CD14-positive monocyte (primary cell): Measurements from ENCODE around the gene KIF26B. TPM values are rescaled to one million over a fixed set of nuclear protein-coding genes. Genes with fewer than 3 reads are reported as not detected.

Experiments
- DNase-seq, 3 donors: peaks; one replicate each; pipeline ENCODE4 v3.0.0-alpha.2; 2011 to 2022
- H2AFZ ChIP-seq: 2 replicates; pipeline ENCODE4 v1.6.0; 2012; ENCODE audit warnings: mild to moderate bottlenecking, low read depth, low read length, inconsistent platforms; ENCODE audit not compliant: insufficient read depth, poor library complexity, severe bottlenecking
- H3K27ac ChIP-seq, 2 donors: 1 replicate in 1 of 2; 2 replicates in 1 of 2; pipeline ENCODE4 v1.5.1; 2012 to 2013; ENCODE audit warnings: low read length in 2 of 2, control low read depth in 1 of 2, inconsistent platforms in 1 of 2, low read depth in 1 of 2, mild to moderate bottlenecking in 1 of 2
- H3K27me3 ChIP-seq, 2 donors: one replicate each; pipeline versions ENCODE4 v1.6.0 to v1.6.1; 2011 to 2013; ENCODE audit warnings: low read length in 2 of 2; ENCODE audit not compliant: control insufficient read depth in 2 of 2, insufficient read depth in 2 of 2
- H3K36me3 ChIP-seq, 2 donors: replicated peaks in 1 of 2; 1 replicate in 1 of 2; 2 replicates in 1 of 2; pipeline versions ENCODE4 v1.5.1 to v1.6.1; 2012 to 2013; ENCODE audit warnings: low read length in 2 of 2, control low read depth in 1 of 2, inconsistent platforms in 1 of 2, mild to moderate bottlenecking in 1 of 2; ENCODE audit not compliant: insufficient read depth in 2 of 2, control insufficient read depth in 1 of 2
- H3K4me1 ChIP-seq, 2 donors: 1 replicate in 1 of 2; 2 replicates in 1 of 2; pipeline versions ENCODE4 v1.5.1 to v1.6.1; 2012 to 2013; ENCODE audit warnings: low read length in 2 of 2, control low read depth in 1 of 2, inconsistent platforms in 1 of 2, mild to moderate bottlenecking in 1 of 2, moderate library complexity in 1 of 2; ENCODE audit not compliant: insufficient read depth in 2 of 2, control insufficient read depth in 1 of 2
- H3K4me2 ChIP-seq: replicated peaks from 2 replicates; pipeline ENCODE3; 2012; ENCODE audit warnings: low read length, moderate library complexity, mild to moderate bottlenecking; ENCODE audit not compliant: poor library complexity, severe bottlenecking; ENCODE audit errors: extremely low read depth
- H3K4me3 ChIP-seq, 3 experiments: fragments of 200-600 bp in 1 of 3; sonication (generic) in 1 of 3; replicated peaks in 1 of 3; 1 replicate in 2 of 3; 2 replicates in 1 of 3; pipeline ENCODE4 v1.5.1; 2011 to 2013; ENCODE audit warnings: low read length in 3 of 3, mild to moderate bottlenecking in 3 of 3, control low read depth in 2 of 3, low read depth in 2 of 3, inconsistent platforms in 1 of 3, moderate library complexity in 1 of 3
- H3K79me2 ChIP-seq: 2 replicates; pipeline ENCODE4 v1.6.0; 2012; ENCODE audit warnings: mild to moderate bottlenecking, control low read depth, inconsistent platforms, low read length, moderate library complexity; ENCODE audit not compliant: insufficient read depth
- H3K9ac ChIP-seq: 2 replicates; pipeline ENCODE4 v1.6.0; 2017; ENCODE audit warnings: low read length, mild to moderate bottlenecking; ENCODE audit not compliant: insufficient read depth, poor library complexity, severe bottlenecking
- H3K9me3 ChIP-seq, 2 donors: replicated peaks in 1 of 2; 1 replicate in 1 of 2; 2 replicates in 1 of 2; pipeline versions ENCODE4 v1.5.1 to v1.6.1; 2012 to 2013; ENCODE audit warnings: low read length in 2 of 2, control low read depth in 1 of 2; ENCODE audit not compliant: control insufficient read depth in 1 of 2, insufficient read depth in 1 of 2
- H4K20me1 ChIP-seq: 2 replicates; pipeline ENCODE4 v1.6.0; 2012; ENCODE audit warnings: mild to moderate bottlenecking, low read length, control low read depth, moderate library complexity; ENCODE audit not compliant: insufficient read depth
- H3K27ac Mint-ChIP-seq, 7 donors: one replicate each; pipeline ENCODE4 v1.8.0; 2020; ENCODE audit warnings: mild to moderate bottlenecking in 7 of 7, mixed read lengths in 7 of 7, moderate library complexity in 6 of 7, inconsistent platforms in 2 of 7
- H3K27me3 Mint-ChIP-seq, 3 donors: one replicate each; pipeline ENCODE4 v1.8.0; 2021 to 2022; ENCODE audit warnings: low read depth in 3 of 3, mild to moderate bottlenecking in 3 of 3, mixed read lengths in 3 of 3, moderate library complexity in 3 of 3, inconsistent platforms in 1 of 3
- H3K36me3 Mint-ChIP-seq, 2 donors: one replicate each; pipeline ENCODE4 v1.8.0; 2020; ENCODE audit warnings: mixed read lengths in 2 of 2, inconsistent platforms in 1 of 2, mild to moderate bottlenecking in 1 of 2
- H3K4me1 Mint-ChIP-seq: one replicate; pipeline ENCODE4 v1.8.0; 2020; ENCODE audit warnings: mild to moderate bottlenecking, mixed read lengths
- H3K4me3 Mint-ChIP-seq, 2 donors: one replicate each; pipeline ENCODE4 v1.8.0; 2020; ENCODE audit warnings: mild to moderate bottlenecking in 2 of 2, mixed read lengths in 2 of 2, moderate library complexity in 1 of 2
- H3K9me3 Mint-ChIP-seq, 7 donors: one replicate each; pipeline ENCODE4 v1.8.0; 2020 to 2022; ENCODE audit warnings: mixed read lengths in 7 of 7, mild to moderate bottlenecking in 6 of 7, moderate library complexity in 6 of 7, inconsistent platforms in 2 of 7
- WGBS: methylation state at CpG from one replicate; pipeline ENCODE4 v1.1.5; 2013; ENCODE audit warnings: missing lambda C conversion rate; ENCODE audit not compliant: insufficient coverage; 5-methylcytosine and 5-hydroxymethylcytosine counted together
- intact Hi-C, 2 donors: fragments of 100-400 bp; cut with micrococcal nuclease; formaldehyde crosslinking; loops; one replicate each; pipeline versions ENCODE4 v1.15.0 to v1.15.1; 2023
- polyA plus RNA-seq, 3 donors: library from polyadenylated mRNA; depleted of rRNA in 1 of 3; unstranded in 2 of 3; stranded (reverse) in 1 of 3; fragments of 300-500 nt in 2 of 3; fragments of >200 nt in 1 of 3; fragmentation: Illumina TruSeq in 2 of 3; gene quantifications; 1 replicate in 2 of 3; 2 replicates in 1 of 3; pipeline ENCODE4 v1.2.3, GENCODE V29; 2012 to 2021
- TF ChIP-seq, protein P1 (sequence below): fragments of 200-600 bp; IDR thresholded peaks from one replicate; pipeline ENCODE4 v1.8.0; 2022; ENCODE audit warnings: antibody characterized with exemption, mild to moderate bottlenecking

Gene KIF26B
- polyA plus RNA-seq, 3 donors, result 0.01 to 0.05 TPM; not detected in 1

DNA sequence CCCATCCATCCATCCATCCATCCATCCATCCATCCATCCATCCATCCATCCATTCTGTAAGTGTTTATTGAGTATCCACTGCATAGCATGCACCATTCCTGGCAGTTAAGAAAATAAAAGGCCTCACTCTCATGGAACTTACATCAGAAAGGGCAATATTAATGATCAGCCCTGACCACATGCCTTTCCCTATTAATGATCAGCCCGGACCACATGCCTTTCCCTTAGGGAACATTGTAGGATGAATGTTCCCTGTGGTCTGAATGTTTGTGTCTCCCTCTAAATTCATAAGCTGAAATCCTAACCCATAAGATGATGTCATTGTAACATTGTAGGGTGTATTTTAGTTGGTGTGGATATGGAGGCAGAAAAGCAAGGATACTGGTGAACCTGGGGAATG, 365.8 kb downstream of the KIF26B start:
- H3K27ac Mint-ChIP-seq, result no peak overlapping the region
- peaks cover 22% of the 10 kb centered on the region for H3K4me1 Mint-ChIP-seq

DNA sequence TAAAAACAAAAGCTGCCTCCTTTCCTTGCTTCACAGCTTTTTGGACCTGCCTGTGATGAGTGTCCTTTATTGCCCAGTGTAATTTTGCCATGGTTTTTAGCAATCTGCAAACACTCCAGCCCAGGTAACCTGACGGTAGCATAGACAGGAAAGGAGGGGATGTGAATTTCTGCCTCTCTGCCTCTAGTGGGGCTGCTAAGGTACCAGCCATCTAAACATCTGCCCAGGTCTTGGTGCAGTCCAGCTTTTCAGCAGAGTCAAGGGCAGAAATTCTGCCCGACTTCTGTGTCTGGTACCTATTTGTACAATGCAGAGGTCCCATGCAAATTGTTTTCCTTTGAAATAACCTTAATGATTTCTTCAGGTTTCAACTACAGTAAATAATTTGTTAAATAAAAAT, 371.4 kb downstream of the KIF26B start:
- H3K4me3 ChIP-seq, result no peak overlapping the region
- no peaks in the 10 kb centered on the region for H4K20me1 ChIP-seq
- no peaks in the 10 kb centered on the region for H3K4me1 ChIP-seq
- 82% methylated on average over 2 of the region's 2 CpGs for WGBS
- no peak overlapping the region for H3K27ac ChIP-seq
- no peak for DNase-seq
- H3K9ac ChIP-seq, result no peak overlapping the region
- H3K79me2 ChIP-seq, result no peaks in the 10 kb centered on the region
- intact Hi-C loops, result no loop called here
- no peak overlapping the region for H3K4me2 ChIP-seq
- Mint-ChIP-seq H3K4me1 (peaks cover 11% of the 10 kb centered on the region), H3K27me3 (peaks cover 0 to 17% (median 6%) of the 10 kb centered on the region in 3 donors), H3K27ac (no peak overlapping the region), H3K36me3 (no peaks in the 10 kb centered on the region), H3K9me3 (peaks cover 0 to 3% (median 0%) of the 10 kb centered on the region in 7 donors), H3K4me3 (no peak overlapping the region)
- no peaks in the 10 kb centered on the region for H3K9me3 ChIP-seq
- no peaks in the 10 kb centered on the region for H3K36me3 ChIP-seq
- TF ChIP-seq, protein P1, sequence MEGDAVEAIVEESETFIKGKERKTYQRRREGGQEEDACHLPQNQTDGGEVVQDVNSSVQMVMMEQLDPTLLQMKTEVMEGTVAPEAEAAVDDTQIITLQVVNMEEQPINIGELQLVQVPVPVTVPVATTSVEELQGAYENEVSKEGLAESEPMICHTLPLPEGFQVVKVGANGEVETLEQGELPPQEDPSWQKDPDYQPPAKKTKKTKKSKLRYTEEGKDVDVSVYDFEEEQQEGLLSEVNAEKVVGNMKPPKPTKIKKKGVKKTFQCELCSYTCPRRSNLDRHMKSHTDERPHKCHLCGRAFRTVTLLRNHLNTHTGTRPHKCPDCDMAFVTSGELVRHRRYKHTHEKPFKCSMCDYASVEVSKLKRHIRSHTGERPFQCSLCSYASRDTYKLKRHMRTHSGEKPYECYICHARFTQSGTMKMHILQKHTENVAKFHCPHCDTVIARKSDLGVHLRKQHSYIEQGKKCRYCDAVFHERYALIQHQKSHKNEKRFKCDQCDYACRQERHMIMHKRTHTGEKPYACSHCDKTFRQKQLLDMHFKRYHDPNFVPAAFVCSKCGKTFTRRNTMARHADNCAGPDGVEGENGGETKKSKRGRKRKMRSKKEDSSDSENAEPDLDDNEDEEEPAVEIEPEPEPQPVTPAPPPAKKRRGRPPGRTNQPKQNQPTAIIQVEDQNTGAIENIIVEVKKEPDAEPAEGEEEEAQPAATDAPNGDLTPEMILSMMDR, result no peak
- H2AFZ ChIP-seq, result no peak overlapping the region
- H3K27me3 ChIP-seq, result no peaks in the 10 kb centered on the region

More for the DNA sequence above, 365.8 kb downstream of the KIF26B start:
- no peak overlapping the region for H3K4me2 ChIP-seq
- intact Hi-C loops, result no loop called here
- no peak overlapping the region for H3K9ac ChIP-seq
- H3K9me3 ChIP-seq, result no peaks in the 10 kb centered on the region
- whole genome bisulfite sequencing, result no CpG with 5 or more reads among the region's 1 CpG
- H3K4me3 ChIP-seq, result no peak overlapping the region
- no peaks in the 10 kb centered on the region for H3K36me3 ChIP-seq
- H3K79me2 ChIP-seq, result no peaks in the 10 kb centered on the region
- TF ChIP-seq, protein P1, result no peak
- Mint-ChIP-seq H3K27me3 (peaks cover under 1 to 22% (median 5%) of the 10 kb centered on the region in 3 donors), H3K36me3 (no peaks in the 10 kb centered on the region), H3K9me3 (peaks cover 0 to 3% (median 0%) of the 10 kb centered on the region in 7 donors), H3K4me3 (no peak overlapping the region)
- H3K27ac ChIP-seq, result no peak overlapping the region
- peaks cover 12 to 14% of the 10 kb centered on the region in 2 donors for H3K4me1 ChIP-seq
- H3K27me3 ChIP-seq, result no peaks in the 10 kb centered on the region
- H2AFZ ChIP-seq, result no peak overlapping the region
- H4K20me1 ChIP-seq, result no peaks in the 10 kb centered on the region
- DNase-seq, result no peak
